SK-N-SH (cell line): ENCODE results near the gene THBD.

Source experiments
- ELF1 ChIP-seq: IDR thresholded peaks from 2 replicates; pipeline ENCODE4 v1.4.0; 2012
- EP300 ChIP-seq, 2 experiments: IDR thresholded peaks; 2 replicates each; pipeline versions ENCODE4 v1.4.0 to v1.6.1; 2012; ENCODE audit warnings: borderline replicate concordance in 1 of 2, low read depth in 1 of 2, low read length in 1 of 2
- EZH2phosphoT487 ChIP-seq: fragments of 200-600 bp; sonication (generic); IDR thresholded peaks from 2 replicates; pipeline ENCODE4 v1.6.1; 2017; ENCODE audit warnings: low read depth, mixed run types, mild to moderate bottlenecking, antibody characterized with exemption, moderate library complexity, borderline replicate concordance
- GABPA ChIP-seq: IDR thresholded peaks from 2 replicates; pipeline ENCODE4 v1.4.0; 2012; ENCODE audit warnings: low read depth, mild to moderate bottlenecking
- RAD21 ChIP-seq: IDR thresholded peaks from 2 replicates; pipeline ENCODE4 v1.6.1; 2012; ENCODE audit warnings: mild to moderate bottlenecking, low read length
- RXRA ChIP-seq: IDR thresholded peaks from 2 replicates; pipeline ENCODE4 v1.4.0; 2012; ENCODE audit warnings: low read depth, mild to moderate bottlenecking, borderline replicate concordance
- TEAD4 ChIP-seq: IDR thresholded peaks from 2 replicates; pipeline ENCODE4 v1.4.0; 2012; ENCODE audit warnings: mild to moderate bottlenecking, borderline replicate concordance; ENCODE audit not compliant: insufficient read depth
- YY1 ChIP-seq: IDR thresholded peaks from 2 replicates; pipeline ENCODE4 v1.4.0; 2012; ENCODE audit warnings: low read depth, mild to moderate bottlenecking
- TF ChIP-seq, protein P1 (sequence below): IDR thresholded peaks from 2 replicates; pipeline ENCODE4 v1.6.1; 2012; ENCODE audit warnings: mild to moderate bottlenecking, low read depth, low read length, moderate library complexity
- TF ChIP-seq, protein P2 (sequence below): IDR thresholded peaks from 2 replicates; pipeline ENCODE4 v1.4.0; 2012; ENCODE audit warnings: low read depth, borderline replicate concordance
- TF ChIP-seq, protein P3 (sequence below): fragments of 200-600 bp; sonication (generic); IDR thresholded peaks from 2 replicates; pipeline ENCODE4 v1.6.1; 2017; ENCODE audit warnings: antibody characterized with exemption, mild to moderate bottlenecking, moderate library complexity
- TF ChIP-seq, protein P4 (sequence below): IDR thresholded peaks from 2 replicates; pipeline ENCODE4 v1.4.0; 2012; ENCODE audit warnings: low read depth

GRCh38 chr20:23086931-23087411, 37.5 kb upstream of the THBD start:
- no peak for TF ChIP-seq EP300 (IDR thresholded peaks at IDR 0.05; ENCODE audit: borderline replicate concordance in 1 of 2, low read depth in 1 of 2, low read length in 1 of 2)
- no peak for TF ChIP-seq RAD21
- TF ChIP-seq GABPA = no peak
- TF ChIP-seq RXRA = no peak
- TF ChIP-seq, protein P1, sequence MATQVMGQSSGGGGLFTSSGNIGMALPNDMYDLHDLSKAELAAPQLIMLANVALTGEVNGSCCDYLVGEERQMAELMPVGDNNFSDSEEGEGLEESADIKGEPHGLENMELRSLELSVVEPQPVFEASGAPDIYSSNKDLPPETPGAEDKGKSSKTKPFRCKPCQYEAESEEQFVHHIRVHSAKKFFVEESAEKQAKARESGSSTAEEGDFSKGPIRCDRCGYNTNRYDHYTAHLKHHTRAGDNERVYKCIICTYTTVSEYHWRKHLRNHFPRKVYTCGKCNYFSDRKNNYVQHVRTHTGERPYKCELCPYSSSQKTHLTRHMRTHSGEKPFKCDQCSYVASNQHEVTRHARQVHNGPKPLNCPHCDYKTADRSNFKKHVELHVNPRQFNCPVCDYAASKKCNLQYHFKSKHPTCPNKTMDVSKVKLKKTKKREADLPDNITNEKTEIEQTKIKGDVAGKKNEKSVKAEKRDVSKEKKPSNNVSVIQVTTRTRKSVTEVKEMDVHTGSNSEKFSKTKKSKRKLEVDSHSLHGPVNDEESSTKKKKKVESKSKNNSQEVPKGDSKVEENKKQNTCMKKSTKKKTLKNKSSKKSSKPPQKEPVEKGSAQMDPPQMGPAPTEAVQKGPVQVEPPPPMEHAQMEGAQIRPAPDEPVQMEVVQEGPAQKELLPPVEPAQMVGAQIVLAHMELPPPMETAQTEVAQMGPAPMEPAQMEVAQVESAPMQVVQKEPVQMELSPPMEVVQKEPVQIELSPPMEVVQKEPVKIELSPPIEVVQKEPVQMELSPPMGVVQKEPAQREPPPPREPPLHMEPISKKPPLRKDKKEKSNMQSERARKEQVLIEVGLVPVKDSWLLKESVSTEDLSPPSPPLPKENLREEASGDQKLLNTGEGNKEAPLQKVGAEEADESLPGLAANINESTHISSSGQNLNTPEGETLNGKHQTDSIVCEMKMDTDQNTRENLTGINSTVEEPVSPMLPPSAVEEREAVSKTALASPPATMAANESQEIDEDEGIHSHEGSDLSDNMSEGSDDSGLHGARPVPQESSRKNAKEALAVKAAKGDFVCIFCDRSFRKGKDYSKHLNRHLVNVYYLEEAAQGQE = no peak
- TF ChIP-seq, protein P2, sequence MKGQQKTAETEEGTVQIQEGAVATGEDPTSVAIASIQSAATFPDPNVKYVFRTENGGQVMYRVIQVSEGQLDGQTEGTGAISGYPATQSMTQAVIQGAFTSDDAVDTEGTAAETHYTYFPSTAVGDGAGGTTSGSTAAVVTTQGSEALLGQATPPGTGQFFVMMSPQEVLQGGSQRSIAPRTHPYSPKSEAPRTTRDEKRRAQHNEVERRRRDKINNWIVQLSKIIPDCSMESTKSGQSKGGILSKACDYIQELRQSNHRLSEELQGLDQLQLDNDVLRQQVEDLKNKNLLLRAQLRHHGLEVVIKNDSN = no peak
- TF ChIP-seq, protein P3, sequence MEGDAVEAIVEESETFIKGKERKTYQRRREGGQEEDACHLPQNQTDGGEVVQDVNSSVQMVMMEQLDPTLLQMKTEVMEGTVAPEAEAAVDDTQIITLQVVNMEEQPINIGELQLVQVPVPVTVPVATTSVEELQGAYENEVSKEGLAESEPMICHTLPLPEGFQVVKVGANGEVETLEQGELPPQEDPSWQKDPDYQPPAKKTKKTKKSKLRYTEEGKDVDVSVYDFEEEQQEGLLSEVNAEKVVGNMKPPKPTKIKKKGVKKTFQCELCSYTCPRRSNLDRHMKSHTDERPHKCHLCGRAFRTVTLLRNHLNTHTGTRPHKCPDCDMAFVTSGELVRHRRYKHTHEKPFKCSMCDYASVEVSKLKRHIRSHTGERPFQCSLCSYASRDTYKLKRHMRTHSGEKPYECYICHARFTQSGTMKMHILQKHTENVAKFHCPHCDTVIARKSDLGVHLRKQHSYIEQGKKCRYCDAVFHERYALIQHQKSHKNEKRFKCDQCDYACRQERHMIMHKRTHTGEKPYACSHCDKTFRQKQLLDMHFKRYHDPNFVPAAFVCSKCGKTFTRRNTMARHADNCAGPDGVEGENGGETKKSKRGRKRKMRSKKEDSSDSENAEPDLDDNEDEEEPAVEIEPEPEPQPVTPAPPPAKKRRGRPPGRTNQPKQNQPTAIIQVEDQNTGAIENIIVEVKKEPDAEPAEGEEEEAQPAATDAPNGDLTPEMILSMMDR = no peak
- no peak for TF ChIP-seq ELF1
- TF ChIP-seq, protein P4, sequence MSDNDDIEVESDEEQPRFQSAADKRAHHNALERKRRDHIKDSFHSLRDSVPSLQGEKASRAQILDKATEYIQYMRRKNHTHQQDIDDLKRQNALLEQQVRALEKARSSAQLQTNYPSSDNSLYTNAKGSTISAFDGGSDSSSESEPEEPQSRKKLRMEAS = no peak
- no peak for TF ChIP-seq TEAD4
- no peak for TF ChIP-seq EZH2phosphoT487
- no peak for TF ChIP-seq YY1
